Gastrocnemius medialis (tissue), 4 donors: ENCODE results near the gene CLDN3. TPM values are rescaled to one million over a fixed set of nuclear protein-coding genes. Genes with fewer than 3 reads are reported as not detected.
A peak's percentile ranks its signal among the peaks of the same experiment; 100 is the strongest.

Source experiments
- ATAC-seq, 2 donors: fragments of 150-250 bp; one replicate each; pipeline ENCODE4 v1.9.1; 2016
- DNase-seq, 2 donors: peaks; one replicate each; pipeline ENCODE4 v3.0.0-alpha.2; 2019
- H3K27ac ChIP-seq, 4 donors: fragments of 200-600 bp; sonication (generic); 1 replicate in 1 of 4; 2 replicates in 3 of 4; pipeline ENCODE4 v1.5.1; 2016 to 2018; ENCODE audit warnings: mild to moderate bottlenecking in 2 of 4, moderate library complexity in 1 of 4
- H3K27me3 ChIP-seq, 3 donors: fragments of 200-600 bp; sonication (generic) in 2 of 3; 1 replicate in 1 of 3; 2 replicates in 2 of 3; pipeline versions ENCODE4 v1.5.1 to v1.6.0; 2016 to 2019; ENCODE audit warnings: mild to moderate bottlenecking in 1 of 3, moderate library complexity in 1 of 3
- H3K36me3 ChIP-seq, 2 donors: fragments of 200-600 bp; sonication (generic) in 1 of 2; one replicate each; pipeline ENCODE4 v1.5.1; 2017 to 2018
- H3K4me1 ChIP-seq, 2 donors: fragments of 200-600 bp; sonication (generic) in 1 of 2; one replicate each; pipeline ENCODE4 v1.5.1; 2016 to 2017; ENCODE audit warnings: mild to moderate bottlenecking in 2 of 2
- H3K4me3 ChIP-seq, 4 donors: fragments of 200-600 bp; sonication (generic) in 3 of 4; 1 replicate in 1 of 4; 2 replicates in 3 of 4; pipeline ENCODE4 v1.5.1; 2016 to 2019; ENCODE audit warnings: mild to moderate bottlenecking in 2 of 4
- H3K9me3 ChIP-seq, 3 donors: fragments of 200-600 bp; sonication (generic) in 2 of 3; 1 replicate in 1 of 3; 2 replicates in 2 of 3; pipeline ENCODE4 v1.5.1; 2016 to 2019
- POLR2A ChIP-seq, 2 donors: fragments of 450-650 bp; IDR thresholded peaks; one replicate each; pipeline ENCODE4 v1.6.1; 2017; ENCODE audit warnings: antibody characterized with exemption in 2 of 2, mild to moderate bottlenecking in 2 of 2, moderate library complexity in 2 of 2
- in situ Hi-C, 4 donors: fragments of 200-750 bp; cut with MboI; loops; one replicate each; pipeline versions ENCODE4 v1.15.0 to v1.8.0; 2017; ENCODE audit warnings: low sequenced_read_pairs in 4 of 4
- intact Hi-C: fragments of 100-400 bp; cut with DNase I; formaldehyde crosslinking; loops from one replicate; pipeline ENCODE4 v1.15.1; 2023; ENCODE audit warnings: low total_unique reads
- total RNA-seq, 4 donors: library from RNA; depleted of rRNA; stranded (reverse); fragments of >200 nt; gene quantifications; one replicate each; pipeline versions ENCODE4 v1.1.0 to v1.2.3, GENCODE V29; 2016
- TF ChIP-seq, protein P1 (sequence below), 5 experiments: fragments of 450-650 bp in 3 of 5; fragments of 200-600 bp in 2 of 5; sonication (generic) in 2 of 5; IDR thresholded peaks in 4 of 5; conservative IDR thresholded peaks in 1 of 5; 1 replicate in 4 of 5; 2 replicates in 1 of 5; pipeline ENCODE4 v1.5.1; 2016 to 2019; ENCODE audit warnings: antibody characterized with exemption in 5 of 5, mild to moderate bottlenecking in 3 of 5, moderate library complexity in 3 of 5

CLDN3 gene
- total RNA-seq, 4 donors from 2014 or later = 5.0 TPM; not detected in 3

DNA sequence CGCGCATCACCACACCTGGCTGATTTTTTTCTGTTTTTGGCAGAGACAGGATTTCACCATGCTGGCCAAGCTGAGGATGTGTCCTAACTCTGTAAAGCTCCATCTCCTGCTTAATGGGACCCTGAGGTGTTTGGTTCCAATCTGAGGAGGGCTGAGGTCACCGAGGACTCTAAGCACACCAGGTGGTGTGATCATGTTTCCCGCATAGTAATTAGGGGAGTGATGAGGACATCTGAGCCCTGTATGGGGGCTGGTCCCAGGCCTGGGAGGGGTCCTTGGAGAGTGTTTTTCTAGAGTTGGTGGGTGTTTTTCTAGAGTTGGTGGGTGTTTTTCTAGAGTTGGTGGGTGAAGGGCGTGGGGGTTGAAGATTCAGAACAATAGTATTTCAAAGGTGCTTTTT lies 28.5 kb downstream of the CLDN3 start:
- Histone ChIP-seq H3K36me3 (no peaks in the 10 kb centered on the region), H3K4me3 (no peak overlapping the region), H3K27ac (no peak overlapping the region), H3K9me3 (no peaks in the 10 kb centered on the region), H3K4me1 (peaks cover 0 to 11% of the 10 kb centered on the region in 2 donors), H3K27me3 (no peaks in the 10 kb centered on the region)
- DNase-seq (no peak), ATAC-seq (no peak)
- in situ Hi-C loops (no loop called here), intact Hi-C loops (no loop called here)
- TF ChIP-seq, protein P1, sequence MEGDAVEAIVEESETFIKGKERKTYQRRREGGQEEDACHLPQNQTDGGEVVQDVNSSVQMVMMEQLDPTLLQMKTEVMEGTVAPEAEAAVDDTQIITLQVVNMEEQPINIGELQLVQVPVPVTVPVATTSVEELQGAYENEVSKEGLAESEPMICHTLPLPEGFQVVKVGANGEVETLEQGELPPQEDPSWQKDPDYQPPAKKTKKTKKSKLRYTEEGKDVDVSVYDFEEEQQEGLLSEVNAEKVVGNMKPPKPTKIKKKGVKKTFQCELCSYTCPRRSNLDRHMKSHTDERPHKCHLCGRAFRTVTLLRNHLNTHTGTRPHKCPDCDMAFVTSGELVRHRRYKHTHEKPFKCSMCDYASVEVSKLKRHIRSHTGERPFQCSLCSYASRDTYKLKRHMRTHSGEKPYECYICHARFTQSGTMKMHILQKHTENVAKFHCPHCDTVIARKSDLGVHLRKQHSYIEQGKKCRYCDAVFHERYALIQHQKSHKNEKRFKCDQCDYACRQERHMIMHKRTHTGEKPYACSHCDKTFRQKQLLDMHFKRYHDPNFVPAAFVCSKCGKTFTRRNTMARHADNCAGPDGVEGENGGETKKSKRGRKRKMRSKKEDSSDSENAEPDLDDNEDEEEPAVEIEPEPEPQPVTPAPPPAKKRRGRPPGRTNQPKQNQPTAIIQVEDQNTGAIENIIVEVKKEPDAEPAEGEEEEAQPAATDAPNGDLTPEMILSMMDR (IDR thresholded peaks at IDR 0.05 in 4 of 5, conservative IDR thresholded peaks at IDR 0.05 in 1 of 5) = no peak
- no peak for TF ChIP-seq POLR2A (IDR thresholded peaks at IDR 0.05)

DNA sequence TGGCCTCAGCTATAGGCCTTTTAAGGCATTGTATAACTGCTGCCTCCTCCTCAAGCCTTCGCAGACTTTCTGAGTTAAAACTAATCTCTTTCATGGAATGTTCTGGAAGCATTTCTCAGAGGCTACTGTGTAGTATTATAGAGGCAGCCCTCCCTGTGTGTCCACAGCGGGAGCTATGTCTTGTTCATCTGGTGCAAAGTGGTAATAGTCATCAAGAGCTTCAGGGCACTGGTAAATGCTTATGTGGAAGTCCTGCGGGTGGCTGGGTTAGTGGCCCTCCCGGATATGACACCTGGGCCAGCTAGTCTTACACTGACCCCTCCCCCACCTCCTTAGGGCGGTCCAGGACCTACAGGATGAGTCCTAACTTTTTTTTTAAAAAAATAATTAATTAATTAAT lies 29.3 kb downstream of the CLDN3 start:
- Histone ChIP-seq H3K4me1 (peaks cover 0 to 11% of the 10 kb centered on the region in 2 donors), H3K9me3 (no peaks in the 10 kb centered on the region), H3K27ac (no peak overlapping the region), H3K27me3 (no peaks in the 10 kb centered on the region), H3K36me3 (no peaks in the 10 kb centered on the region), H3K4me3 (no peak overlapping the region)
- no peak for TF ChIP-seq POLR2A (IDR thresholded peaks at IDR 0.05)
- TF ChIP-seq, protein P1 (IDR thresholded peaks at IDR 0.05 in 4 of 5, conservative IDR thresholded peaks at IDR 0.05 in 1 of 5) = no peak
- in situ Hi-C loops = no loop called here
- DNase-seq = no peak
- no peak for ATAC-seq
- intact Hi-C loops = no loop called here

DNA sequence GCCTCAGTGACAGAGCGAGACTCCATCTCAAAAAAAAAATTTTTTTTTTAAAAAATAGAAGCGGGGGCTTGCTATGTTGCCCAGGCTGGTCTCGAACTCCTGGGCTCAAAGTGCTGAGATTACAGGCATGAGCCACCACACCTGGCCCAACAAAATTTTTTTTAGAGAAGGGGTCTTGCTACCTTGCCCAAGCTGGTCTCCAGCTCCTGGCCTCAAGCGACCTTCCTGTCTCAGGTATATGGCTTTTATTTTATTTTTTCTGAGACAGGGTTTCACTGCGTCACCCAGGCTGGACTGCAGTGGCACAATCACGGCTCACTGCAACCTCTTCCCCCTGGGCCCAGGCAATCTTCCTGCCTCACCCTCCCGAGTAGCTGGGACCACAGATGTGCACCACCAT lies 29.9 kb downstream of the CLDN3 start:
- H3K36me3 ChIP-seq = no peaks in the 10 kb centered on the region

GRCh38 chr7:73739387-73739767 lies 30.7 kb downstream of the CLDN3 start:
- DNase-seq (no peak), ATAC-seq (no peak)
- TF ChIP-seq, protein P1 (IDR thresholded peaks at IDR 0.05 in 4 of 5, conservative IDR thresholded peaks at IDR 0.05 in 1 of 5) = no peak
- no peak for TF ChIP-seq POLR2A (IDR thresholded peaks at IDR 0.05)
- peaks cover 0 to 11% of the 10 kb centered on the region in 2 donors for H3K4me1 ChIP-seq
- intact Hi-C loops (loop anchor here (2.0 to 5.0 kb wide), 4 partner anchors 57 to 182 kb away; partner anchors contain the start of genes BCL7B, BUD23, DNAJC30 and METTL27), in situ Hi-C loops (no loop called here)
- H3K36me3 ChIP-seq = no peaks in the 10 kb centered on the region
- peak overlapping the region; percentile 79 to 88 (median 85) for H3K27ac ChIP-seq
- no peaks in the 10 kb centered on the region for H3K9me3 ChIP-seq
- H3K4me3 ChIP-seq = peak overlapping the region; percentile 71 to 98 (median 86)
- H3K27me3 ChIP-seq = no peaks in the 10 kb centered on the region

More for the DNA sequence above, 29.9 kb downstream of the CLDN3 start:
- Histone ChIP-seq H3K4me3 (no peak overlapping the region), H3K9me3 (no peaks in the 10 kb centered on the region), H3K27me3 (no peaks in the 10 kb centered on the region), H3K4me1 (peaks cover 0 to 11% of the 10 kb centered on the region in 2 donors), H3K27ac (peak overlapping the region in 1 of 4 donors; percentile 18)
- ATAC-seq = no peak
- in situ Hi-C loops = no loop called here
- DNase-seq = no peak
- intact Hi-C loops = no loop called here
- no peak for TF ChIP-seq POLR2A (IDR thresholded peaks at IDR 0.05)
- TF ChIP-seq, protein P1 (IDR thresholded peaks at IDR 0.05 in 4 of 5, conservative IDR thresholded peaks at IDR 0.05 in 1 of 5) = no peak
